Neutrophil (primary cell): ENCODE measurements around the gene TMEM167B.

Experiments used
- H3K27ac ChIP-seq: fragments of 200-600 bp; sonication (generic); 2 replicates; pipeline ENCODE4 v1.5.1; 2016; ENCODE audit warnings: mild to moderate bottlenecking, moderate library complexity
- H3K27me3 ChIP-seq: fragments of 200-600 bp; sonication (generic); 2 replicates; pipeline ENCODE4 v1.6.0; 2016; ENCODE audit warnings: mild to moderate bottlenecking
- H3K36me3 ChIP-seq: fragments of 200-600 bp; sonication (generic); 2 replicates; pipeline ENCODE4 v1.5.1; 2017
- H3K4me1 ChIP-seq, 2 experiments: fragments of 200-600 bp in 1 of 2; sonication (generic) in 1 of 2; 1 replicate in 1 of 2; 2 replicates in 1 of 2; pipeline versions ENCODE4 v1.5.1 to v1.6.1; 2013 to 2016; ENCODE audit warnings: low read depth in 1 of 2, low read length in 1 of 2, mild to moderate bottlenecking in 1 of 2, moderate library complexity in 1 of 2; ENCODE audit not compliant: control insufficient read depth in 1 of 2, insufficient read depth in 1 of 2
- H3K4me3 ChIP-seq, 2 experiments: fragments of 200-600 bp in 1 of 2; sonication (generic) in 1 of 2; 1 replicate in 1 of 2; 2 replicates in 1 of 2; pipeline ENCODE4 v1.5.1; 2013 to 2016; ENCODE audit warnings: low read depth in 1 of 2, low read length in 1 of 2, mild to moderate bottlenecking in 1 of 2, moderate library complexity in 1 of 2
- H3K9me3 ChIP-seq: fragments of 200-600 bp; sonication (generic); 2 replicates; pipeline ENCODE4 v1.5.1; 2016
- CTCF ChIP-seq: fragments of 200-600 bp; sonication (generic); IDR thresholded peaks from 2 replicates; pipeline ENCODE4 v1.5.1; 2016; ENCODE audit warnings: antibody characterized with exemption

The TMEM167B gene

GRCh38 chr1:109104364-109105151 is 14.0 kb downstream of the TMEM167B start:
- Histone ChIP-seq H3K9me3 (no peaks in the 10 kb centered on the region), H3K4me3 (no peak overlapping the region)
- no peak for TF ChIP-seq CTCF

GRCh38 chr1:109105881-109106280 is 15.3 kb downstream of the TMEM167B start:
- Histone ChIP-seq H3K27ac (no peak overlapping the region), H3K27me3 (no peaks in the 10 kb centered on the region), H3K4me1 (peaks cover 6 to 8% of the 10 kb centered on the region in 2 experiments), H3K4me3 (no peak overlapping the region), H3K9me3 (no peaks in the 10 kb centered on the region), H3K36me3 (no peaks in the 10 kb centered on the region)
- no peak for TF ChIP-seq CTCF

More at GRCh38 chr1:109104364-109105151, 14.0 kb downstream of the TMEM167B start:
- no peaks in the 10 kb centered on the region for H3K36me3 ChIP-seq
- peaks cover 9% of the 10 kb centered on the region in 2 experiments for H3K4me1 ChIP-seq
- H3K27ac ChIP-seq = no peak overlapping the region
- no peaks in the 10 kb centered on the region for H3K27me3 ChIP-seq

- Histone ChIP-seq H3K27ac (no peak overlapping the region), H3K27me3 (no peaks in the 10 kb centered on the region), H3K36me3 (no peaks in the 10 kb centered on the region), H3K4me3 (no peak overlapping the region), H3K4me1 (peaks cover 22% of the 10 kb centered on the region in 2 experiments), H3K9me3 (no peaks in the 10 kb centered on the region)
- TF ChIP-seq CTCF = no peak
Observed at GRCh38 chr1:109107785-109108184, 17.2 kb downstream of the TMEM167B start.

GRCh38 chr1:109109906-109110305 is 19.3 kb downstream of the TMEM167B start:
- TF ChIP-seq CTCF = no peak
- peaks cover 11% of the 10 kb centered on the region for H3K27me3 ChIP-seq
- H3K36me3 ChIP-seq = no peaks in the 10 kb centered on the region
- no peak overlapping the region for H3K4me3 ChIP-seq
- no peaks in the 10 kb centered on the region for H3K9me3 ChIP-seq
- no peak overlapping the region for H3K27ac ChIP-seq
- H3K4me1 ChIP-seq = peaks cover 43% of the 10 kb centered on the region in 2 experiments

- H3K27me3 ChIP-seq = peaks cover 26% of the 10 kb centered on the region
- peak overlapping the region; percentile 69 for H3K27ac ChIP-seq
- peaks cover 46% of the 10 kb centered on the region in 2 experiments for H3K4me1 ChIP-seq
- peak overlapping the region in 1 of 2 experiments; percentile 11 for H3K4me3 ChIP-seq
- H3K9me3 ChIP-seq = no peaks in the 10 kb centered on the region
- TF ChIP-seq CTCF = no peak
- no peaks in the 10 kb centered on the region for H3K36me3 ChIP-seq
Observed at GRCh38 chr1:109111386-109112055, 21.0 kb downstream of the TMEM167B start.
